HG02885 (cell line): Measurements from ENCODE around the gene COLEC12.
"Not testable (repeated sequence)": the region's sequence is repeated elsewhere in the genome, so short reads cannot be mapped to it uniquely, and the experiment has no call there.

Experiments
- ATAC-seq: cut with Tn5 transposase; IDR thresholded peaks from one replicate; pipeline ENCODE4 v1.9.1; 2021; ENCODE audit warnings: mild to moderate bottlenecking; ENCODE audit not compliant: unreplicated experiment, poor library complexity

COLEC12 gene

DNA sequence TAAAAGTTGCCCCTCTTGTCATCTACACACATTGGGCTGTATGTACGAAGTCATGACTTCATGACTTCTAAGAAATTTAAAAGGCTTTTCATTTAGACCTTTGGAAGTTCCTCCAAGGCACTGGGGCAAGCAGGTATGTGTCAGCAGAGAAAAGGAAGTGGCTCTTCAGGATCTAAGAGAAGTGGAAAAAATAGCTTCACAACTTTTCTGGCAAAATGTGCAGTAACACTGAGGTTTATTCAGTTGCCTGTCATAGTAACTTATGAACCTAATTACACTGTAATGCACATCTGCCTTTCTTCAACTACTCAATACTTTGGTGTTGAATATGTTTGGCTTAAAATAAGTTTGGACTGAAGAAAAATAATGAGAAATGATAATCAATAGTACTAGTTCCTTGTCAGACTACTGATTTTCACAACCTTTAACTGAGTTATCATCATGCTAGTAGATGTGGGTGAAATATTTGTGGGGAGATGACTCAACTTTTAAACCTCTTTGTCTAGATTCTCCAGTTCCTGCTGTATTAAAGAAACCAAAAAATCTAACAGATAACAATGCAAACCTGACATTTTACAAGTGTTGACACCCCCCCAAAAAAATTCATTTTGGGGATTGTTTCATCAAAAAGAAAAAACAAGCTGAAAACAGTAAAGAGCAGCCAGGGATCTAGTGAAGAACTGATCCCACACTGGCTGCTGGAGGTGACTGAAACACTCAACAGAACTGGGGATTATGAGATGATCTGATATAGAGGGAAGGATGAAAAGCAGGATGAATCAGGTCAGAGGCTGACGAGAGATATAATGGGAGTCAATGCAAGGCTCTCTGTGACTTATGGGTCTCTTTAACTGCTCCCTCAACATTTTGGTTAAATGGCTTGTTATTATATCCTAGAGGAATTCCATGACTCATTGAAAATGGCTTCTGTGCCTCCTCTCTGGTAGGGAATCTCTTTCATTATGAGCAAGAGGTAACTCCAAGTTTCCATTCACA is 84.6 kb downstream of the COLEC12 start:
- no peak for ATAC-seq

DNA sequence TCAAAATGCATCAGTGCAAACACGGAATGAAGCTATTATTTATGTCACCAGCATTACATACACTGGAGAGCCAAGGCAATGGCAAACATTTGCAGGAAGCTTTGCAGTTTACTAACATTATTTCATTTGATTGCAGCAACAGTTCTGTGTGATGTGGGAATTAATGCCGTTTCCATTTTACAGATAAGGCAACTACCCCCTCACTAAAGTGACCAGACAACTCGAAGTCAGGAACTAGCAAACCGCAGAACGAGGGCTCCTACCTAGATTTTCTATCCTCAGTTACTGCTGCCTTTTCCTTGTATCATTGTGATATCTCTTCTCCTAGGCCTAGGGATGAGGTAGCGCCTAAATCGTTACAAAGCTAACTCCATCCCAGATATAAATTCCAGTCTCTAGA is 85.5 kb downstream of the COLEC12 start:
- ATAC-seq: no peak

DNA sequence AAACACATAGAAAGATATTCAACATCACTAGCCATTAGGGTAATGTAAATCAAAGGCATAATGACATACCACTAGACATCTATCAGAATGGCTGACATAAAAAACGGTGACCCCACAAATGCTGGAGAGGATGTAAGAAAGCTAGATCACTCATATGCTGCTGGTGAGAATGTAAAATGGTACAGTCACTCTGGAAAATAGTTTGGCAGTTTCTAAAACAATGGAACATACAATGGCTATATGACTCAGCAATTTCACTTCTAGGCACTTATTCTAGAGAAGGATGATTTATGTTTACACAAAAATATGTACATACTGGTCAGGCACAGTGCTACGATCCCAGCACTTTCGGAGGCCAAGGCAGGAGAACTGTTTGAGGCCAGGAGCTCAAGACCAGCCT is 87.3 kb downstream of the COLEC12 start:
- no peak for ATAC-seq

DNA sequence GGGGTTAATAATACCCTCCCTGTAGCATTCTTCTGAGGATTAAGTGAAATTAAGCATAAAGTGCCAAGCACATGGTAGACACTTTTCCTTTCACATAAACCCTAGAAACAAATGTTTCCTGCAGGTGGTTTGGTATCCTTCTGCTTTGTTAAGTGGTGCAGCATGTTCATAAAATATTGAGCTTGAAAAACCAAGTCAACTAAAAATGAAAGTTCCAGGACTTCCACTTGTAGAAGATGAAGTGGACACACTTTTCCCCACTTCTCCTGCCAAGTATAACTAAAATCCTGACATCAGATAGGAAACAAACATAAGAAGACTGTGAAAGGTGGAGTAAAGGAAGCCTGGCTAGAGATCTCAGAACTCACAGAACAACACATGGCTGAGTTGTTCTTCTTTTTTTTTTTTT is 90.5 kb downstream of the COLEC12 start:
- ATAC-seq: no peak

DNA sequence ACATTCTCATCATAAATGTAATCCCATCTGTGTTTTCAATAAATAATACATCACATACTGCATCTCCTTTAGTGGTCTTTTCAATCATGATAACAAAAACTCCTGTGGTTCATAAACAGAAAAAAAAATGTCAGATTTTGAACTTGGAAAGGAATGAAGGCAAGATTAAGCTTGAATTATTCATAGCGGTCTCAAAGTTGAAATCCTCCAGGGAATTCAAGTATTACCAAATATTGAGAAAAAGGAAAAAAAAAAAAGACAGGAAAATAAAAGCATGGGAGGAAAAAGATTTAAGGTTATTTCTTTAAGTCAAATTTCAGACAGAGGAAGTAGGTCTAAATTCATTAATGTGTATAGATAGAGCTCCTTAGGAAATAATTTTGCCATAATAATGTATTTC is 92.1 kb downstream of the COLEC12 start:
- ATAC-seq: no peak

DNA sequence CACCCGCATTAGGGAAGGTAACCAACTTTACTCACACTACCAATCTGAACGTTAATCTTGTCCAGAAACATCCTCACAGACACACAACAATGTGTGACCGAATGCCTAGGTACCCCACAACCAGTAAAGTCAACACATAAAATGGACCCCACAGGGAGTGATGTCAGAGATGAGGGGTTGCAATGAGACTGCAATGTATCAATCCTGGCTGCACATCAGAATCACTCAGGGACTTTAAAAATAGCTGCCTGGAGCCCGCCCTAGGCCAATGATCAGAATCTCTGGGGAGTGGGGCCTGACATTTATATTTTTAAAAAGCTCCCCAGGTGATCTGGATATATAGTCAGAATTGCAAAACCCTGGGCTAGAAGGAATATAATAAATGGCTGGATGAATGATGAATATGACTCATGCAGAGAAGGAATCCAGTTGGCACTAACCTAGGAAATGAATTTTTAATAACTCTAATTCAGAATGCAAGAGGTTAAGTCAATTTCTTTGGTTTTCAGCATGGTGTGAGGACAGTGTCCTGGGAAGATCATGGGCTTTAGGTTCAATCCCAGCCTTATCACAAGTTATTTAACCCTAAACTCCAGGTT is 92.8 kb downstream of the COLEC12 start:
- no peak for ATAC-seq

DNA sequence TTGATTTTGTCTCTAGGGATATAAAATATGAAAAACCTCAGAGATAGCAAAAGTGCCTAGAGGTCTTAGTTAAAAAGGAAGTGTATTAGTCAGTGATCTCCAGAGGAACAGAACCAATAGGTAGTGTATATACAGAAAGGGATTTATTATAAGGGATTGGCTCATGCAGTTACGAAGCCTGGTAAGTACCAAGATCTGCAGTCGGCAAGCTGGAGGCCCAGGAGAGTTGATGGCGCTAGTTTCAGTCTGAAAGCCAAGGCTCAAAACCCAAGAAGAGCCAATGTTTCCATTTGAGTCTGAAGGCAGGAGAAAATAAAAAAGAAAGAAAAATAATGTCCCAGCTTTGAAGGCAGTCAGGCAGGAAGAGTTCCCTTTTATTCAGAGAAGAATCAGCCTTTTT is 93.3 kb downstream of the COLEC12 start:
- no peak for ATAC-seq

DNA sequence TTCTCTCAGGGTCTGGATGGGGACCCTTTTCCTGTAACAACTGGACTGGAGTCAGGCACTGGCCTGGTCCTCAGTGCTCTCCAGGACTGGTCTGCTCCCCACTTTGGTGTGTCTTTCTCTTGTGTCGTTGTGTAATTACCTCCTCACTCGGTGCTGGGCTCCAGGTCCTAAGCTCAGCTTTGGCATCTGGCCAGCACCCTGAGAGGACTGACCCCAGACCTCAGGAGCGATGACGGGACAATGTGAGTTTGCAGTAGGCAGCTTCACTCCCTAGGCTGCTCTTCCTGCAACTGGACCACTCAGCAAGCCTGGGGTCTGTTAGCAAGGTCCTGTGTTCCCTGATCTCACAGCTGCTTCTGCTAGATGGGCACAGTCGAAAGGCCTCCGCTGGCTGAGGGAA is 93.8 kb downstream of the COLEC12 start:
- no peak for ATAC-seq

DNA sequence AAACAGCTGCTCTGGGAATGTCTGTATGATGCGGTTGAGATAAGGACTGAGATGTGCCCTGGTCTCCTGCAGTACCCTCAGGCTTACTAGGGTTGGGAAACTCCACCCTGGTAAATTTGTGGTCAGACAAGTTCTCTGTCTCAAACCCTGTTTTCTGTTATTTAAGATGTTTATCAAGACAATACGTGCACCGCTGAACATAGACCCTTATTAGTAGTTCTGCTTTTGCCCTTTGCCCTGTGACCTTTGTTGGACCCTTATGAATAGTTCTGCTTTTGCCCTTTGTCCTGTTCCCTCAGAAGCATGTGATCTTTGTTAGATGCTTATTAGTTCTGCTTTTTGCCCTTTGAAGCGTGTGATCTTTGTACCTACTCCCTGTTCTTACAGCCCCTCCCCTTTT is 95.5 kb downstream of the COLEC12 start:
- ATAC-seq: not testable (repeated sequence)

DNA sequence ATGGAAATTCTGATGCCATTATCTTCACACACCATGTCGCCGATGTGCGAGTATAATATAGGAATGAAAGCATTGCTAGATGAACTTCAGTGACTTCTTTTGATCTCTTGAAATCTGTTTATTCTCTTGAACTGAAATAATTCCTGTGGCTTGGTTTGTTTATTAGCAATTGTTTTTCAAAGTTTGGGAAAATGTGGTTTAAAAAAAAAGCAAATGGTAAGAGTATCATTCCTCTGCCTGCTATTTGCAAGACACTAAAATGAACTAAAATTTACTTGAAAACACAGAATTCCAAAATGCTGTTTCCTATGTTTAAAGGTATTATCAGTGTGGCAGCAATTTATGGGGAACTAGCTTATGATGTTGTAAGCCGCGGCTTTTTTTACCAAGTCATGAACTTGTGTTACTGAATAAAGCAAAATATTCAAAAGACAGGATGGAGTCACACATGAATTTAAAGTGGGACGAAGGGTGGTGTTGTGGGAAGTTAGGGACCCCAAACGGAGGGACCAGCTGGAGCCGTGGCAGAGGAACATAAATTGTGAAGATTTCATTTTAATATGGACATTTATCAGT is 96.4 kb downstream of the COLEC12 start:
- ATAC-seq: no peak

DNA sequence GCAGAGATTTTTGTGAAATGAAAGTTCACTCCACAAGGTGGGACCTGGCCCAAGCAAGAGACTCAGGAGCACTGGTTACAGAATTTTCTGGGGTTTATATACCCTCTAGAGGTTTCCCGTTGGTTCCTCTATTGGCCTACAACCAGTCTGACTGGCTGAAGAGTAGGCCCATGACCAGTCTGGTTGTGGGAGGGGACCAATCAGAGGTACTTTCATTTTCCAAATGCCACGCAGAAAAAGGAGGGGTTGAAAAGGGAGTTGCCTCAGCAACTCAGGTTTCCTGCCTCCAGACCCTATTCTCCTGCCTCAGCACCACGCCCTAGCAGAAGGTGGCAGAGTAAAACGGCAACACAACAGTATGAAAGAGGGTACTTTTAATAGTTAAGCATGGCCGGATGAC is 98.4 kb downstream of the COLEC12 start:
- no peak for ATAC-seq

DNA sequence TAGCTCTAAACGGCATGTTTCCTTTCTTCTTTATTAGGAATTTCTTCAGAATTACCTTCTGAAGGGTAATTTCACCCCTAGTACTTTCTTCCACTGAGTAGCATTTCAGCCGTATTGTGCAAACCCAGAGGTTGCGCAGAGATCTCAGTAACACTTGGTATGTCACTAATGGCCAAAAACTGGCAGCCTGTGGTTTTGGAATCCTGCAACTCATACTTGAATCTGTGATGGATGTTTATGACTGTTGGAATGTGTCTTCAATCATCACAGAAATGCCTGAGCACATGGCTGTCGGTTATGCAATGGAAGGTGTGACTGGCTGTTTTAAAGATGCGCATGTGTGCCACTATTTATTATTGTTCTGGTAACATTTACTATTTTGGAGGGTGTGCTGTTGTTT is 100.0 kb downstream of the COLEC12 start:
- ATAC-seq: no peak

DNA sequence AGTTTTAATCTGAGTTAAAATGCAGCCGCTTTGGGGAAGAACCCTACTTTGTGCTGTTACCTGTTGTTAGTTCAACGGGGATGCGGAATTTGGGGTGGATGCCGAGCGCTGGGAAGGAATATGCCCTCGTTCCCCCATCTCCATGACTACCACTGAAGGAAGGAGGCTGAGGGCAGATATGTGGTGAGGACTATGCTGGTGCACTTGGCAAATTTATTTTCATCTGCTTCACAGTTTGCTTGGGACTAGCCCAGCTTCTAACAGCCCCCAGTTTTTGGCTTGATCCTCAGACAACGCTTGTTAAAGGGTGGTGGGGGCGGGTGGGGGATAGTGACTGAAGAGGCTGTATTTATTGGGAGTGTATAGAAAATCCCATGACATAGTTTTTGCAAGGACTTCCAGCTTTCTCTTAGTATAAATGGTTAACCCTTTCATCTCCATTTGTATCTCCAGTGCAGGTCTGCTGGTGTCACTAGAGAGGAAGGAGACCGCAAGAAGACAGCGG is 100.8 kb downstream of the COLEC12 start:
- no peak for ATAC-seq

DNA sequence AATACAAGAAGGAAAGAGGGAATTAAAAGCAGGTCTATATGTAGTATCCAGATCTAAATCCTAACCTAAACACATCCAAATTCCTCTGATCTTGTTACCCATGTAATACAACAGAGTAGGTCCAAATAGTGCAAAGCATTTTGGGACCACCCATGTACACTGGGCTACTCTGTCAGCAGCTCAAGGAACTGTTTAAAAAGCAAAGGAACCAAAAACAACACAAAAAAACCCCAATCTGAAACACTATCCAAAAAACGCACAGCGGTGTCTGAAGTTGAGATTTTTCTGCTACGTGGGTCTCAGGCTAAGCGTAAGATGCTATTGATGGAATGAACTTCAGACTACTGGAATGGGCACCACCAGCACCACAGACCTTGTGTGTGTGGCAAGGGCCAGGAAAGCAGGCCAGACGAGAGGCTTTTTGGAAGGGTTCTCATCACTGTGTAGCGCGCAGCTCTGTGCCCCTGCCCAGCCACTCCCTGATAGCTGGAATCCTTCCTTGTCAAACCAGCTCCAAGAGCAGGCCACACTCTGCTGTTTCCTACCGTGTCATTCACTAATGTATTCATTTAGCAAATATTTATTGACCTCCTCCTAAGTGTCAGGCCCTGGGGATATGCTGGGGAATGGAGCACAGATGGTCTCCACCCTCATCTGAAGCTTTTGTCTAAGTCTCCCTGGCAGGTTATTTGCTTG is 101.4 kb downstream of the COLEC12 start:
- no peak for ATAC-seq

DNA sequence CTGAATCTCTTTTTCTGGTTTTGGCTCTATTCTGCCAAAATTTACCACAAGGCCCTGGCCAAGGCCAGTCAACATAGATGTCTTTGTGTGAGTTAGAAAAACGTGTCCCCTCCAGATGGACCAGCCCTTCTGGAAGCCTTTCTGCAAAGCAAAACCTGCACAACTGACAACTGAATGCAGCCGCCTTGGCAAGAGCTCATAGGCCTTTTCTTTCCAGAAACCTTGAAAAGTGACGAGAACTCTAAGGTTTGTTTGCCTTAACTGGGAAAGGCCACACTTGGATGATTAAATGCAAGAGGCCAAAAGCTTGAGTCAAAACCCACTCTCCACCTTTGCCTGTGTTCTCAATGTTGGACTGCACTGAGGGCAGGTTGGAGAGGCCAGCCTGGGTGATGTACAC is 103.9 kb downstream of the COLEC12 start:
- ATAC-seq: no peak

DNA sequence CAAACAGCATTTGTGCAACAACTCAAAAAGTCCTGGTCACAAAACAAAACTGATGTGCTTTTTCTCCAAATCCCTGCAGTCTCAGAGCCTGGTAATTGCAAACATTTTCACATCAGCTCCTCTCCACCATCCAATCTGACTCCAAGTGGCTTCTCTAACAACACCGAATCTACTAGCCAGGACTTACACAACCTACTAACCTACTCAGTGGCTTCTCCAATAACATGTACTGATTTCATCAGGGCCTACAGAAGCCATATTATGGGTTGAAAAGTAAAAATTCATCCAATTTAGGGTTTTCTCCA is 104.3 kb downstream of the COLEC12 start:
- ATAC-seq: no peak

DNA sequence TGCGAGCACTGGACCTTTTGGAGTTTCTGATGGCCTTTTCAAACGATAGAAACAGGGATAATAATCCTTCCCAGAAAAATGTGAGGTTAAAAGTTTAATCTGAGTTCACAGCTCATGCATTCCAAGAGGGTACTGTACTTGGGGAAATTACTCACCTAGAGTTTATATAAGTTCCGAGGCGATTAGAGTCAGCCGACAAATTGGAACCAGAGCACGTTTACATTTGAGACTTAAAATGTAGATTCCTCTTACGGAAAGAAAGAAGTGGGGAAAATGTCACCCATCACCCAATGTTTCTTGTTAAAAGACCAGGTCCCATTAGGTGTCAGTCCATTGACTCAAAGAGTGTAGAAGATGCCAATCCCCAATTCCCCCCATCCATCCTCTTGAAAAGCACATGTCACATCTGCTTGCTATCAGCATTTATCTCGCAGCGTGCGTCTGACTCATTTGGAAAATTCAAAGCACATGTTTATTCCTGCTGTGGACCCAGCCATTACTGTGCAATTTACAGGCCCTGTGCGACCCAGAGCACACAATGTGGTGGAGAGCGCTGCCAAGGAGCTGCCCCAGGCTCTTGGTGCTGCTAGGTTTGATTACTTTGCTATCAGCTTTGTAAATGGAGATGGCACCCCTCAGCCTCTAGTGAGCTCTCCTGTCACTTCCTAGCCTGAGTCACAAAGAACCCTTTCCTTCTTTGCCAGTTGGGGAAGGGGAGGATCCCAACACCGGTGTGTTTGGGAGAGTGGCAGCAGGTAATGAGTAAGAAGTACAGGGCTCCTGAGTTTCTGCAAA is 104.8 kb downstream of the COLEC12 start:
- no peak for ATAC-seq

DNA sequence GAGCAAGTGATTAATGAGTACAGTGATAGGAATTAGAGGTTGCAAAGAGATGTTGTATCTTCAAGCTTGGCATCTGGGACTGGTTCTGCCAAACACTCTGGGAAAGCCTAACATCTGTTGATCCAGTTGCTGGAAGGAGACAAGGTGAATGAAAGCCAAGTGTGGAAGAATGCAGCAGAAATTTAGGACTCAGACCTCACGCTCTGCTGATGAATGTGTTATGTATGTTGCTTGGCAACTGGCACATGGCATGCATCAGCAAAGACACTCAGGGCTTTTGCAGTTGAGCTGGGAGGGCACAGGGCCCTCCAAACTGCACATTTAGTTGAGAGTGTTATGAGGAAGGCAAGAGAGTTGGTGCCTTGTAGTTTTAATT is 105.5 kb downstream of the COLEC12 start:
- no peak for ATAC-seq

DNA sequence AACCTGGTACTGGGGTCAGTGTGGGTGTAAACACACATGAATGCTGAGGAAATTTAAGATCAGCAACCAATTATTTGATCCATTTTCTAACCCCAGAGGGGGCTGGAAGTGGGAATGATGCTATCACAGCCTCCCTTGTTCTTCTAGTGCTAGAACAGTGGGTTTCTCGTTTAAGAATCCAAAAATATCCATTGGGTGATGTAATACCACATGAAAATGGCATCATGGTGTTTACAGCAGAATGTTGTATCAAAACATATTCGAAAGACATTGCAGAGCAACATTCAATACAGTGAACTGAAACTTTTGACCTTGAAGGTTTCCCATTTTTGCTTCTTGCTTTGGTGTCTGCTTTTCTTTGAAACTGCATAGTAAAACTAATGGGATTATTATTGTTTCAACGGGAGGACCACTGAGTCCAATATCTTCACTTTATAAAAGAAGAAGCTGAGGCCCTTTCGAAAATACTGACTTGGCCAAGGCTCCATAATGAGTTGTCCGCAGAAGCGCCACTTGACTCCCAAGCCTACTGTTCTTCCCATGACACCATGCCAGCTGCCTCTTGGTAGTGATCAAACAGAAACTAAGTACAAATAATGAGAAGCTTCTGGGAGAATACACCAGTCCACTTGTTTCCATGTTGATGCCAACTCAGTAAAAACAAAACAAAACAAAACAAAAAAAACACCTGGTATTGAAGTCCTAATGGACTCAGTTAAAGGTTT is 106.1 kb downstream of the COLEC12 start:
- no peak for ATAC-seq

DNA sequence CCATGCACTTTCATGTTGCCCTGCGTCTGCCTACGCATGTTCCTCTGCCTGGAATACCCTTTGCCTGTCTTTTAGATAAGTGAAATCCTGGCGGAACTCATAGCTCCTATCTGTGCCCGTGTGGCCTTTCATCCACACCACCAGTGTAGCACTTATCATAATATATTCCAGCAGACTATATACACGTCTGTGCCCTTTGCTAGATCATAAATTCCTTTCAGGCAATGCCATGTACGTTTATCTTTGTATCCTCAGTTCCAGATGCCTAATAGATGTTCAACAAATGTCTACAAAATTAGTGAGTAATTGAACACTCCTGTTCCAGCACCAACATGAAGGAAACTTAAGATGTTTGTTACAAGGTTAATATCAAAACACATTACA is 106.9 kb downstream of the COLEC12 start:
- no peak for ATAC-seq
